Transverse colon (tissue), 4 donors: Measurements from ENCODE around the gene RPTOR. TPM values are rescaled to one million over a fixed set of nuclear protein-coding genes. Genes with fewer than 3 reads are reported as not detected.

Source experiments
- DNase-seq: peaks from one replicate; pipeline ENCODE4 v3.0.0-alpha.2; 2019
- H3K27ac ChIP-seq, 4 donors: fragments of 200-600 bp; sonication (generic); 2 replicates each; pipeline ENCODE4 v1.5.1; 2016 to 2018; ENCODE audit warnings: inconsistent platforms in 4 of 4
- H3K27me3 ChIP-seq: fragments of 200-600 bp; sonication (generic); 2 replicates; pipeline ENCODE4 v1.5.1; 2017; ENCODE audit warnings: inconsistent platforms
- H3K36me3 ChIP-seq, 4 donors: fragments of 200-600 bp; sonication (generic); 2 replicates each; pipeline ENCODE4 v1.5.1; 2017 to 2019; ENCODE audit warnings: inconsistent platforms in 4 of 4
- H3K4me1 ChIP-seq, 4 donors: fragments of 200-600 bp; sonication (generic); 2 replicates each; pipeline ENCODE4 v1.5.1; 2017 to 2020; ENCODE audit warnings: inconsistent platforms in 4 of 4
- H3K4me3 ChIP-seq, 4 donors: fragments of 200-600 bp; sonication (generic); 1 replicate in 1 of 4; 2 replicates in 3 of 4; pipeline versions ENCODE4 v1.5.1 to v1.6.1; 2017 to 2019; ENCODE audit warnings: inconsistent platforms in 4 of 4
- H3K9me3 ChIP-seq, 2 donors: fragments of 200-600 bp; sonication (generic); 2 replicates each; pipeline ENCODE4 v1.5.1; 2017 to 2019; ENCODE audit warnings: inconsistent platforms in 2 of 2
- CTCF ChIP-seq, 5 experiments: fragments of 200-600 bp in 3 of 5; fragments of 450-650 bp in 2 of 5; sonication (generic) in 3 of 5; IDR thresholded peaks; 1 replicate in 2 of 5; 2 replicates in 3 of 5; pipeline ENCODE4 v1.5.1; 2016 to 2017; ENCODE audit warnings: antibody characterized with exemption in 5 of 5, inconsistent platforms in 3 of 5, mild to moderate bottlenecking in 2 of 5, moderate library complexity in 1 of 5
- EP300 ChIP-seq: sonication (generic); formaldehyde crosslinking; IDR thresholded peaks from one replicate; pipeline ENCODE4 v1.6.1; 2017; ENCODE audit warnings: antibody characterized with exemption, low read depth
- POLR2A ChIP-seq: fragments of 450-650 bp; IDR thresholded peaks from one replicate; pipeline ENCODE4 v1.6.1; 2016; ENCODE audit warnings: antibody characterized with exemption, mild to moderate bottlenecking, moderate library complexity
- POLR2AphosphoS5 ChIP-seq, 3 donors: sonication (generic); formaldehyde crosslinking; IDR thresholded peaks; one replicate each; pipeline ENCODE4 v1.6.1; 2016; ENCODE audit warnings: antibody characterized with exemption in 3 of 3
- WGBS, 2 donors: methylation state at CpG; one replicate each; pipeline ENCODE4 v1.1.5; 2018; ENCODE audit warnings: low coverage in 1 of 2; 5-methylcytosine and 5-hydroxymethylcytosine counted together
- in situ Hi-C, 4 donors: fragments of 200-750 bp; cut with MboI; loops; one replicate each; pipeline versions ENCODE4 v1.15.0 to v1.15.1; 2017; ENCODE audit warnings: low sequenced_read_pairs in 3 of 4, low pct_ligation_motif_present in 1 of 4, low pct_unique_long_range_greater_than_20kb in 1 of 4
- intact Hi-C: fragments of 100-400 bp; cut with DNase I; formaldehyde crosslinking; loops from one replicate; pipeline ENCODE4 v1.15.1; 2023; ENCODE audit warnings: low total_unique reads
- total RNA-seq, 4 donors: library from RNA; depleted of rRNA; stranded (reverse); fragments of >200 nt; gene quantifications; one replicate each; pipeline ENCODE4 v1.1.0, GENCODE V29; 2016

RPTOR gene
- total RNA-seq, 4 donors from 2014 or later: 28.9 to 79.3 (median 48.0) TPM

DNA sequence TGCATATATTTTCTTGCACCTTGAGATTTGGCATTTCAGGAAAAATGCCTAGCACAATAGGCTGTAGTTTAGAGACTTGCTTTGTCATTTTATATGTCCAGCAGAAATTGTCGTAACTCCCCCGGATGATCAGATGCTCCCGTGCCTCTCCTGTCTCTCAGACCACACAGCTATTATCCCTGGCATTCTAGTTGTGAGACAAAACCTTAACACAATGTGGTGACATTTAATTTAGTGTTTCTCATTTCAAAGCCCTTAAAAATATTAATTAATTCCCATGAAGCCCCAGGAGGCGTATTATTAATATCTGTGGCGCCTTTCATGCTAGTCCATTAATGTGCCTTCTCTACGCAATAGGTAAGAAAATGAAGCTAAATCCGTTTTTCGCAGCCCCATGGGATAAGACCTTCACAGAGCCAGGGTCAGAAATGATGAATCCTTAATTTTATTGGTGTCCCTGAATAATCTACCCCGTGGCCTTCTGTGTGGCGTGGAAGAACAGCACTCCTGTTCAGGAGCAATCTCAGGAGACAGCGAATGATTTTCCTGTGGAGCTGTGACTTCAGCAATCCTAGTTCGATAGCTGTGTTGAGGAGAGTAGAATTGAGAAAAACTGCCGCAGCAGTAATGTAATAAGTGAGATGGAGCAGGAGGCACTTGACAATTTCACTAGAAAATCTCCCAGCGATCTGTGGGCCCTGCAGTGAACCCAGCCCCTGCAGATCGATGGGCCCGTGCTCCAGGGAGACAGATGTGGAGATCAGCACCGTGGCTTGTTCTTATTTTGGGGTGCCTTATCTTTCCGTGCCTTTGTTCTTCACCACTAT lies 157.9 kb downstream of the RPTOR start:
- H3K4me1 ChIP-seq: peaks cover 0 to 8% (median 0%) of the 10 kb centered on the region in 4 donors
- no peak for TF ChIP-seq EP300
- no peak for TF ChIP-seq POLR2A
- no peak for TF ChIP-seq POLR2AphosphoS5 (IDR thresholded peaks at IDR 0.05)
- TF ChIP-seq CTCF (IDR thresholded peaks at IDR 0.05): no peak
- in situ Hi-C loops (no loop called here), intact Hi-C loops (no loop called here)
- H3K36me3 ChIP-seq: no peaks in the 10 kb centered on the region
- H3K4me3 ChIP-seq: no peak overlapping the region
- H3K27ac ChIP-seq: no peak overlapping the region
- H3K27me3 ChIP-seq: no peaks in the 10 kb centered on the region
- H3K9me3 ChIP-seq: no peaks in the 10 kb centered on the region
- no peak for DNase-seq
- 91 to 95% methylated on average over 9 to 18 of the region's 18 CpGs for WGBS, 2 donors

DNA sequence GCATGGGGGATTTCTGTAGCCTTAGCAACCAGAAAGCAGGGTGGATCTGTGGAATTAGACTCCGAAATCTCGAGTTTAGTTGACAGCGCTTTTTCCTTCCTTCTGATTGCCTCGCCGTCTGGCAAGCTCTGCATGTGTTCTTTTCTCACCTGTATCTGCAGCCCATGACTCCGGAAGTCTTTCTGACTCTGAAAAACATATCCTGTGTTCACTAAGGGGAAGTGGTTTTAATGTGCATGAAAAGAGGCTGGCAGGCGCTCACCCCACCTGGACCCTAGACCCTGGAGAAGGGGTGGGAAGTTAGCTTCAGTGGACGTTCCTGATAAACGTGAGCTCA lies 158.5 kb downstream of the RPTOR start:
- 77 to 86% methylated on average over 4 to 9 of the region's 9 CpGs for WGBS, 2 donors
- Histone ChIP-seq H3K9me3 (no peaks in the 10 kb centered on the region), H3K36me3 (no peaks in the 10 kb centered on the region), H3K27ac (no peak overlapping the region), H3K27me3 (no peaks in the 10 kb centered on the region), H3K4me1 (peaks cover 0 to 8% (median 0%) of the 10 kb centered on the region in 4 donors), H3K4me3 (no peak overlapping the region)
- DNase-seq: no peak
- intact Hi-C loops (no loop called here), in situ Hi-C loops (no loop called here)
- no peak for TF ChIP-seq POLR2AphosphoS5 (IDR thresholded peaks at IDR 0.05)
- TF ChIP-seq CTCF (IDR thresholded peaks at IDR 0.05): no peak
- no peak for TF ChIP-seq POLR2A
- TF ChIP-seq EP300: no peak

DNA sequence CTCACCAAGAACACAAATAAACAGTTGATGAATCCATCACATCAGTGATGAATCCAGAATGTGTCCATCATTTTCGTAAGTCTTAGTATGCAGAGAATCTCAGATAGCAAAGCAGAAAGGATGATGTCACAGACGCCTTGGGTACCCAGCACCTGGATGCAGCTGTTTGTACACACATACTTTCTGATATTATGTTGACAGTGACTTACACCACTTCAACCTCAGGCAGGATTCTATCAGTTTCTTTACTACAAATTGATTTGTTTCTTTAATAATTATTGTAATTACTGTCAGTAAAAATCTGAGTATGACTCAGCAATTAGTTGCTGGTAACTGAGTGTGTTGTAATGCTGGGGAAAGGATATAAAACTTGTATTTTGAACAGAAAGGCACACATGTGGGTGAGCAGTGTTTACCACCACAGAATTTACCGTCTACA lies 159.8 kb downstream of the RPTOR start:
- no peak overlapping the region for H3K4me3 ChIP-seq
- TF ChIP-seq EP300: no peak
- no peak for TF ChIP-seq CTCF (IDR thresholded peaks at IDR 0.05)
- DNase-seq: no peak
- H3K9me3 ChIP-seq: no peaks in the 10 kb centered on the region
- intact Hi-C loops: no loop called here
- H3K27me3 ChIP-seq: no peaks in the 10 kb centered on the region
- no peaks in the 10 kb centered on the region for H3K36me3 ChIP-seq
- H3K4me1 ChIP-seq: peaks cover 0 to 8% (median 0%) of the 10 kb centered on the region in 4 donors
- H3K27ac ChIP-seq: no peak overlapping the region
- in situ Hi-C loops: no loop called here
- 82 to 100% methylated on average over 1 to 3 of the region's 3 CpGs for WGBS, 2 donors

DNA sequence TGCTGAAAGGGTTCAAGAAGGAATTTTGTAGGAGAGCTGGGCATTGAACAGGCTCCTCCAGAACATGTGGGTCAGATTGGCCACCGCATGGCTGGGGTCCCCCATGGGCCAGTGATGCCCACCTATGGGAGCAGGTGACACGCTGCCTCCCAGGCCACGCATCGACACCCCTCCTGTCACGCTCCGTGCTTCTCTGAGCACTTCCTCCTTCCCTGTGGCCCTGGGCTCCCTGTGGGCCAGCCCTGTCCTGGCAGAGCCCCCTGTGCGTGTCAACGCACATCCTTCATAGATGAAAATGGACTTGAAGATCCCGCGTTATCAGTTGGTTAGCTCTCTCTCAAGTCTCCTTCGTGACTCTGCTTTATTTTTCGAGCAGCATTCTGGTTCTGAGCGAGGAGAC lies 160.3 kb downstream of the RPTOR start:
- no peak overlapping the region for H3K27ac ChIP-seq
- peaks cover 0 to 8% (median 0%) of the 10 kb centered on the region in 4 donors for H3K4me1 ChIP-seq
- no peaks in the 10 kb centered on the region for H3K9me3 ChIP-seq
- H3K27me3 ChIP-seq: no peaks in the 10 kb centered on the region
- intact Hi-C loops (loop anchor here (5.0 kb wide), 1 partner anchor 202 kb away; no protein-coding TSS in a partner anchor), in situ Hi-C loops (no loop called here)
- no peak for DNase-seq
- no peak for TF ChIP-seq POLR2A
- TF ChIP-seq POLR2AphosphoS5 (IDR thresholded peaks at IDR 0.05): no peak
- TF ChIP-seq EP300: no peak
- no peak for TF ChIP-seq CTCF (IDR thresholded peaks at IDR 0.05)
- no peak overlapping the region for H3K4me3 ChIP-seq
- H3K36me3 ChIP-seq: no peaks in the 10 kb centered on the region
- 72 to 91% methylated on average over 4 to 13 of the region's 13 CpGs for WGBS, 2 donors
